22Rv1 (cell line): ENCODE data around the gene MTG2.

ENCODE experiments used
- H3K27ac ChIP-seq: fragments of 450-650 bp; 2 replicates; pipeline ENCODE4 v1.5.1; 2017
- ZFX ChIP-seq: fragments of 450-650 bp; IDR thresholded peaks from 2 replicates; pipeline ENCODE4 v1.6.1; 2017; ENCODE audit warnings: antibody characterized with exemption, borderline replicate concordance
- TF ChIP-seq, protein P1 (sequence below): fragments of 450-650 bp; IDR thresholded peaks from 2 replicates; pipeline ENCODE4 v1.5.1; 2017; ENCODE audit warnings: mild to moderate bottlenecking

Gene MTG2

DNA sequence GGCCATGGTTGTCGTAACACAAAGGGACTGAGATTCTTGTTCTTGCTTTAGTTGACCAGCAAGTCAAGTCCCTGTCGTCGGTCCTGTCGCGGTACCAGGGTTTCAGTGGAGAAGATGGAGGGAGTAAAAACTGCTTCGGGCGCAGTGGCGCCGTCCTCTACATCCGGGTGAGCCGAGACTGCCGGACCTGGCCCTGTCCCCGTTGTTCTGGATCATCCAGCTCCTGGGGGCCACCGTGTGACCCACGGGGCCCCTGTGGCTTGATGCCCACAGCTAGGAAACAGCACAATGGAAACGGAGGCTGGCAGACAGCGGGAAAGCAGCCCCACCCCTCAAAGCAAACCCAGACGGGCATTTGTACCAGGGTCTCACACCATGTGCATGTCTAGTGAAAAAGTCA, 15.0 kb downstream of the MTG2 start:
- H3K27ac ChIP-seq = no peak overlapping the region
- TF ChIP-seq, protein P1, sequence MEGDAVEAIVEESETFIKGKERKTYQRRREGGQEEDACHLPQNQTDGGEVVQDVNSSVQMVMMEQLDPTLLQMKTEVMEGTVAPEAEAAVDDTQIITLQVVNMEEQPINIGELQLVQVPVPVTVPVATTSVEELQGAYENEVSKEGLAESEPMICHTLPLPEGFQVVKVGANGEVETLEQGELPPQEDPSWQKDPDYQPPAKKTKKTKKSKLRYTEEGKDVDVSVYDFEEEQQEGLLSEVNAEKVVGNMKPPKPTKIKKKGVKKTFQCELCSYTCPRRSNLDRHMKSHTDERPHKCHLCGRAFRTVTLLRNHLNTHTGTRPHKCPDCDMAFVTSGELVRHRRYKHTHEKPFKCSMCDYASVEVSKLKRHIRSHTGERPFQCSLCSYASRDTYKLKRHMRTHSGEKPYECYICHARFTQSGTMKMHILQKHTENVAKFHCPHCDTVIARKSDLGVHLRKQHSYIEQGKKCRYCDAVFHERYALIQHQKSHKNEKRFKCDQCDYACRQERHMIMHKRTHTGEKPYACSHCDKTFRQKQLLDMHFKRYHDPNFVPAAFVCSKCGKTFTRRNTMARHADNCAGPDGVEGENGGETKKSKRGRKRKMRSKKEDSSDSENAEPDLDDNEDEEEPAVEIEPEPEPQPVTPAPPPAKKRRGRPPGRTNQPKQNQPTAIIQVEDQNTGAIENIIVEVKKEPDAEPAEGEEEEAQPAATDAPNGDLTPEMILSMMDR = no peak
- TF ChIP-seq ZFX = no peak

DNA sequence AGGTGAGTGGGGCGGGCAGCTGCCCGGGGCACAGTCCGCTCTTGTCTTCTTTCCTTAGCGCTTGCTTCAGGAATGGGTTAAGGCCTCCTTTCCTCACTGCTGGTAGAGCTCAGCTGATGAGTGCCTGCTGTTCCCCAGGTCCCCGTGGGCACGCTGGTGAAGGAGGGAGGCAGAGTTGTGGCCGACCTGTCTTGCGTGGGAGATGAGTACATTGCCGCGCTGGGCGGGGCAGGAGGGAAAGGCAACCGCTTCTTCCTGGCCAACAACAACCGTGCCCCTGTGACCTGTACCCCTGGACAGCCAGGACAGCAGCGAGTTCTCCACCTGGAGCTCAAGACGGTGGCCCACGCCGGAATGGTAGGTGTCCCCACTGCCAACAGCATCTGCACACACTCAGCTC, 15.7 kb downstream of the MTG2 start:
- H3K27ac ChIP-seq = no peak overlapping the region

DNA sequence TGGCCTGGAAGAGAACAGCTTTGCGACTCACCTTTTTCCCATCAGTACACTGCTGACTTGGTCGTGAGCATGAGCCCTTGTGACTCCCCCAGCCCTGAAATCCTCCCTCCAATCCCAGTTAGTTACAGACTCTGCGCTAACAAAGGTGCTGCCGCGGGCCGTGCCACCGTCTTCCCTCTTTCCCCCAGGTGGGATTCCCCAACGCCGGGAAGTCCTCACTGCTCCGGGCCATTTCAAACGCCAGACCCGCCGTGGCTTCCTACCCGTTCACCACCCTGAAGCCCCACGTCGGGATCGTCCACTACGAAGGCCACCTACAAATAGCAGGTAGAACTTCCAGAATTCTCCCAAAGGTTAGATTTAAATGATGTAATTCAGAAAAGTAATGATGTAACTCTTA, 16.1 kb downstream of the MTG2 start:
- H3K27ac ChIP-seq = no peak overlapping the region
- TF ChIP-seq ZFX = no peak
- TF ChIP-seq, protein P1 = no peak

More for the DNA sequence above, 15.7 kb downstream of the MTG2 start:
- no peak for TF ChIP-seq ZFX
- TF ChIP-seq, protein P1 = no peak

DNA sequence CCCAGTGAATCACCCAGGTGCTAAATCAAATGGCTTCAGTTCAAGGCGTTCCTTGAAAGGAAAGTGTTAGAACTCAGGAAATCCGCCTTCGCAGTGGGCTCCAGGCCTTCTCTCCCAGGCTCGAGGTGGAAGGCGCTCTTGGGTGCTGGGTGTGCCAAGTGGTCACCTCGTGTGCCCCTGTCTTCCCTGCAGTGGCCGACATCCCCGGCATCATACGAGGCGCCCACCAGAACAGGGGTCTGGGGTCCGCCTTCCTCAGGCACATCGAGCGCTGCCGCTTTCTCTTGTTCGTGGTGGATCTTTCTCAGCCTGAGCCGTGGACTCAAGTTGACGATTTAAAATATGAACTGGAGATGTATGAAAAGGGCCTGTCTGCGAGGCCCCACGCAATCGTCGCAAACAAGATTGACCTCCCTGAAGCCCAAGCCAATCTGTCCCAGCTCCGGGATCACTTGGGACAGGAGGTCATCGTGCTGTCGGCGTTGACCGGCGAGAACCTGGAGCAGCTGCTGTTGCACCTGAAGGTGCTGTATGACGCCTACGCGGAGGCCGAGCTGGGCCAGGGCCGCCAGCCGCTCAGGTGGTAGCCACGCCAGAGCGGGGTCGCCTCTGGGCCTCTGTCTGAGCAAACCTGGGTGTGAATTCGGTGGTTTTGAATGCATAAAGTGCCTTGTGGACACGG, 17.8 kb downstream of the MTG2 start:
- no peak for TF ChIP-seq ZFX
- TF ChIP-seq, protein P1 = no peak
- no peak overlapping the region for H3K27ac ChIP-seq

DNA sequence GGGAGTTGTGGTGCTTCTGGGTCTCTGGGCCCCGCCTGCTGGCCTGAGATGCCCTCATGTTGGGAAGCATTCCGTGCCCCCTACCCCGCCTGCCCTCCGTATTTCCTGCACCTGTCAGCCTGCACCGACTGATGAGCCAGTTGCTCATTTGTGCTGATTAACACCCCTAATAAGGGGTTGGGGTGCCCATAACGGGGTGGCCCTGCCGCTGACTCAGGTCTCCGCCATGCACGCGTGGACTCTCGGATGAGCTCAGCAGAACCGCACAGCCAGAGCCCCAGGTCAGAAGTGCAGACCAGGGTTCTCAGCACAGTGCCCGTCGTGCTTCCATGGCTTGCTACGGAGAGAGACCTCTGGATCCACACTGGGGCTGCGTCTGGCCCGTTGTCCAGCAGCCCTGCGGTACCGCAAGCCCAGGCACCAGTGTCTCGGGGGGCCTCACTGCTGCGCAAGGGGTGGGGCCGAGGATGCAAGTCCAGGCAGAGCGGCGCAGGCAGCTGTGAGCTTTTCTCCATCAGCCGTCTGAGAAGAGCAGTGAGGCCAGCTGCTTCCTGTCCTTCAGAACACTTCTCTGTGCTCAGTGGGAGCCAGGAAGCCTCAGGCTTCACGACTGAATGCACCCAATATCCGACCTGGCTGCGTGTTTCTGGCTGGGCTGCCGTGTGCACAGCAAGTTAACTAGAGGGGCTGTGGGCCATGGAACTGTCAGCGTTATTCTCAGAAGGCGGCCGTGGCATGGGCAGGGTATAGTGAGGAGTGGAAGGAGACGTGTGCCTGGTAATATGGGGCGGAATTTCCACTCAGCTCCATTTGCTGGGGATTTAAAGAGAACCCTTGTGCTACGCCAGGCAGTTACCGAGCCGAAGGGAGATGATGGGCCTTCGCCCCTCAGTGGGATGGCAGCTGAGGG, 18.6 kb downstream of the MTG2 start:
- no peak overlapping the region for H3K27ac ChIP-seq
- TF ChIP-seq, protein P1 = no peak
- TF ChIP-seq ZFX = no peak

DNA sequence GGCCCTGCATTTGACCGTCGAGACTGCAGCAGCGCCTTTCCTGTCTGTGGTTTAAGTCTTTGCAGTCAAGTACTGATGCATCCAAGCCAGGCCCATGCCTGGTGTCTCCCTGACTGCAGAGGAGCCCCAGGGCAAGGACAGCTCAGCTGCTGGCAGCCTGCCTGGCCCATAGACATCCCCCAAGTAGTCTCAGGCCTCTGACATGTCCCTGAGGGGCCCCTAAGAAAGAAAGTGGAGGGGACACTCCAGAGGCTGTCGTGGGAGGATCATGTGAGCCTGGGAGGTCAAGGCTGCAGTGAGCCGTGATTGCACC, 19.2 kb downstream of the MTG2 start:
- H3K27ac ChIP-seq = no peak overlapping the region
- TF ChIP-seq, protein P1 = no peak
- TF ChIP-seq ZFX = no peak
